Upper lobe of left lung (tissue), 4 donors: ENCODE measurements around the gene SELENOT.

Experiments used
- CTCF ChIP-seq, 6 experiments: fragments of 450-650 bp in 4 of 6; fragments of 200-600 bp in 2 of 6; sonication (generic) in 2 of 6; IDR thresholded peaks; one replicate each; pipeline ENCODE4 v1.5.1; 2016 to 2019; ENCODE audit warnings: antibody characterized with exemption in 6 of 6
- POLR2A ChIP-seq, 4 donors: fragments of 450-650 bp; IDR thresholded peaks; one replicate each; pipeline ENCODE4 v1.5.1; 2016 to 2017; ENCODE audit warnings: antibody characterized with exemption in 4 of 4, mild to moderate bottlenecking in 2 of 4
- POLR2AphosphoS5 ChIP-seq, 2 donors: sonication (generic); formaldehyde crosslinking; IDR thresholded peaks; one replicate each; pipeline ENCODE4 v1.5.1; 2017; ENCODE audit warnings: antibody characterized with exemption in 2 of 2

- TF ChIP-seq CTCF (IDR thresholded peaks at IDR 0.05) = no peak
- TF ChIP-seq POLR2AphosphoS5 (IDR thresholded peaks at IDR 0.05) = no peak
- TF ChIP-seq POLR2A (IDR thresholded peaks at IDR 0.05) = no peak
Observed at GRCh38 chr3:150662410-150663200, 59.5 kb downstream of the SELENOT start.
